Stimulated activated CD4-positive, alpha-beta T cell treated with anti-CD3 and anti-CD28 coated beads, Interleukin-12 subunit alpha, Interleukin-12 subunit beta, amount 100 ng/mL, for 48 hours (primary cell): ENCODE data around the gene KCNIP2.
"Not testable (repeated sequence)": the region's sequence is repeated elsewhere in the genome, so short reads cannot be mapped to it uniquely, and the experiment has no call there.

Experiments
- DNase-seq, 3 donors: peaks; one replicate each; pipeline ENCODE4 v3.0.0-alpha.2; 2020; ENCODE audit warnings: low read depth in 2 of 3, low spot score in 1 of 3

KCNIP2 gene

GRCh38 chr10:101828766-101829551, 14.6 kb downstream of the KCNIP2 start:
- no peak for DNase-seq

- no peak for DNase-seq
Observed at GRCh38 chr10:101827919-101828600, 15.5 kb downstream of the KCNIP2 start.

- DNase-seq, result no peak
Observed at GRCh38 chr10:101826852-101827434, 16.7 kb downstream of the KCNIP2 start.

GRCh38 chr10:101824736-101825135, 18.9 kb downstream of the KCNIP2 start:
- no peak for DNase-seq

GRCh38 chr10:101818872-101819633, 24.5 kb downstream of the KCNIP2 start:
- no peak for DNase-seq

GRCh38 chr10:101818119-101818871, 25.3 kb downstream of the KCNIP2 start, which contains the start of gene OGA:
Gene OGA (minus strand): TSS chr10:101818444. CDS start chr10:101818022, 422 bp downstream.
- peak; percentile 93 to 98 (median 96) for DNase-seq

GRCh38 chr10:101817337-101818118, 26.1 kb downstream of the KCNIP2 start:
- no peak for DNase-seq

- no peak for DNase-seq
Observed at GRCh38 chr10:101816913-101817336, 26.7 kb downstream of the KCNIP2 start.

GRCh38 chr10:101816376-101816775, 27.2 kb downstream of the KCNIP2 start:
- DNase-seq, result no peak

- DNase-seq, result no peak
Observed at GRCh38 chr10:101814466-101815071, 29.0 kb downstream of the KCNIP2 start.

- no peak for DNase-seq
Observed at GRCh38 chr10:101812606-101813005, 31.0 kb downstream of the KCNIP2 start.

GRCh38 chr10:101807158-101807557, 36.4 kb downstream of the KCNIP2 start:
- DNase-seq, result no peak

- no peak for DNase-seq
Observed at GRCh38 chr10:101803511-101803910, 40.1 kb downstream of the KCNIP2 start.

GRCh38 chr10:101797403-101798059, 46.1 kb downstream of the KCNIP2 start:
- DNase-seq, result no peak

- DNase-seq, result no peak
Observed at GRCh38 chr10:101793526-101793925, 50.1 kb downstream of the KCNIP2 start.

GRCh38 chr10:101789686-101790085, 53.9 kb downstream of the KCNIP2 start:
- no peak for DNase-seq

GRCh38 chr10:101789231-101789630, 54.4 kb downstream of the KCNIP2 start:
- not testable (repeated sequence) for DNase-seq

GRCh38 chr10:101785801-101786200, 57.8 kb downstream of the KCNIP2 start:
- DNase-seq, result no peak

GRCh38 chr10:101784558-101784957, 59.0 kb downstream of the KCNIP2 start:
- DNase-seq, result no peak
